SIG-M5 treated with dmso at 0.1 percent for 504 hours (cell line): Measurements from ENCODE around the gene TESK1.
A peak's percentile ranks its signal among the peaks of the same experiment; 100 is the strongest.
"Not testable (repeated sequence)": the region's sequence is repeated elsewhere in the genome, so short reads cannot be mapped to it uniquely, and the experiment has no call there.

ENCODE experiments used
- DNase-seq: peaks from one replicate; lab custom pipeline; 2025; ENCODE audit not compliant: unreplicated experiment; lab: John Stamatoyannopoulos, UW

The TESK1 gene

DNA sequence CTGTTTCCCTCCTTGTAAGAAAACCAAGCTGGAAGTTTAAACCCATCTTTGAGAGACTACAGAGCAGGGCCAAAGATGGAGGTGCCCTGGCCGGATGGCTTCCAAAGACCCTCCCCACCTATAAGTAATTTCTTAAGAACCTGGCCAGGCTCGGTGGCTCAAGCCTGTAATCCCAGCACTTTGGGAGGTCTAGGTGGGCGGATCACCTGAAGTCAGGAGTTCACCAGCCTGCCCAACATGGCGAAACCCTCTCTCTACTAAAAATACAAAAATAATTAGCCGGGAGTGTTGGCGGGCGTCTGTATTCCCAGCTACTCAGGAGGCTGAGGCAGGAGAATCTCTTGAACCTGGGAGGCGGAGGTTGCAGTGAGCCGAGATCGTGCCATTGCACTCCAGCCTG lies 40.7 kb downstream of the TESK1 start:
- not testable (repeated sequence) for DNase-seq

DNA sequence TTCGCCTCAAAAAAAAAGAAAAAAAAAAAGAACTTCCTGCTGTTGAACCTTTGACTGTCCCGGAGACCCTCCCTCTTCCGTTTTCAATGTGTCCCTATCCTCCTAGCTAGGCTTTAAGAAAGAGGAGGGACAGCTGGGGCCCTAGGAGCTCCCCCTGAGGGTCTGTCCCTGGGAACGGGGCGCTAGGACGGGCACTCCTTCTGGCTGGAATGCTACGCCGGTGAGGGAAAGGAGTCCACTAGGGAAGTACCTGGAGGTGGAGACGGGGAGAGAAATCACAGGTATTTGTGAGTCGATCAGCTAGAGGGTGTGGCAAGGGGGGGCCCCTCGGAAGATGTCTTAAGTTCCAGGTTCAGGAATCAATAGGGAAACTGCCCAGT lies 41.1 kb downstream of the TESK1 start:
- peak; percentile 37 for DNase-seq

DNA sequence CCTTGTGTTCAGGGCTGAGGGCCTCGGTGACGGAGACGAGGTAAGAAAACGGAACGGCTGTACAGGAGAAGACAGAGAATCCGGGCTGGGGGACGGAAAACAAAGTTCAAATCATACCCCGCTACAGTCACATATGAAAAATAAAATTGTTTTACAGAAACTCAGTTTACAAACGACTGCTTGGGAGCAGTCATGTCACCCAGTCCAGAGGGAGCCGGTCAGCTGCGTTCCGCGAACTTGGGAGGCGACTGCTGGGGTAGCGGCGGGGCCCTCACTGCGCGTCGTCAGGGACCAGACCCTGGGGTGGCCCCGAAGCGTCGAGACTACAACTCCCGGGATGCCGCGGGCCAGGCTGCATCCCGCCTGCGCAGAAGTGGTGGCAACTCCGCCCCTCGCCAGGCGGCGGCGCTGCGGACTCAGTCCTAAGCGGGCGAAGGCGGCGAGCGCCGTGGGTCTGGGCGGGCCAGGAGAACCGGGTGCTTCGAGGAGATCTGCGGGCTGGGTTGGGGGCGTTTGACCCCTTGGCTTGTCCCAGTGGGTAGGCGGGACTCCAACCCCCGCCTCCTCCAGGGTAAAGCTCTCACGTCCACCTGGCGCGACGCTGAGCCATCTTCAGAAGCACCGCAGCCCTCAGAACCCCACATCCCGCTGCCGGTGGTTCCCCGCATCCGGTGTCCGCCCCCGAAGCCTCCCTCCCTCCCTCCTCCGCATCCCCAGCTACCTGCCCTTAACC lies 41.6 kb downstream of the TESK1 start:
- DNase-seq = peak; percentile 88

DNA sequence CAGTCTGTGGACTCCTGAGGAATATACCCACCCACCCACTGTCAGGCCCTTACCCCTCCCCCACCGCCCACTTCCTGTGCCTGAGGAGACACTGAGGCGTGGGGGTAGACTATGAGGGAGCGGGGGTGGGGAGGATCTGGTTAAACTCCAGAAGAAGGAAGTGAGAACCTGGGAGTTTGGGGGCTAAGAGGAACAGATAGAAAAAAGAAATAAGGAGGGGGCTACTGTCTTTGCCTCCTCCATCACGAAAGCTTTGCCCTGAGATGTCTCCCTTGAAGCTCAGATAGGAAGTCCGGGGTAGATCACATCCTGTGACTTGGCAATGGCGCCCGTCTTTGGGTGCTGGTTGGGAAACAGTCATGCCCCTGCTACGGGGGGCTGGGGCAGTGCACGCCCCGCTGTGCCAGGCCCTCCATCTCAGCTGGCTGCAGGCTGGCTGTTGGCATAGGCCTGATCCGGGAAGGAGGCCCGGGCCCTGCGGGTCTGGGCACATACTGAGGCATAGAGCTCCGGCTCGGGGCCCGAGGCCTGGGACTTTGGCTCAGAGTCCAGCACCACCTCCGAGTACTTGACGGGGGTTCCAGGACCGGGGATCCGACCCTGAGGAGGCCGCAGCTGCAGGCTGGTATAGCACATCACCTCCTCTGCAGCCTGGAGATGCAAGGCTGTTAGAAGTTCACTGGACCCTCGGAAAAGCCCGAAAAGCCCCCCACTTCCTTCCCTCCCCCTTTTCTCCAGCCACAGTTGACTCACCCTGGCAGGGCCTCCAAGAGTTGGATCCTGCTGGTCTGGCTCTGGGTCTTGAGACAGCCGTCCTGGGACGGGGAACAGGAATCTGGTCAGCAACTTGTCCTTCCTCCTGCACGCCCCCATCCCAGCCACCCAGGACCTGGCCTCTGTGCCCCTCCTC lies 44.6 kb downstream of the TESK1 start:
- DNase-seq = peak; percentile 78

- DNase-seq = no peak
Measured at GRCh38 chr9:35650341-35651158, 45.5 kb downstream of the TESK1 start, which contains the start of gene SIT1. TSS of gene SIT1 (minus strand) at chr9:35650931. CDS start at chr9:35650853, 78 bp downstream.

DNA sequence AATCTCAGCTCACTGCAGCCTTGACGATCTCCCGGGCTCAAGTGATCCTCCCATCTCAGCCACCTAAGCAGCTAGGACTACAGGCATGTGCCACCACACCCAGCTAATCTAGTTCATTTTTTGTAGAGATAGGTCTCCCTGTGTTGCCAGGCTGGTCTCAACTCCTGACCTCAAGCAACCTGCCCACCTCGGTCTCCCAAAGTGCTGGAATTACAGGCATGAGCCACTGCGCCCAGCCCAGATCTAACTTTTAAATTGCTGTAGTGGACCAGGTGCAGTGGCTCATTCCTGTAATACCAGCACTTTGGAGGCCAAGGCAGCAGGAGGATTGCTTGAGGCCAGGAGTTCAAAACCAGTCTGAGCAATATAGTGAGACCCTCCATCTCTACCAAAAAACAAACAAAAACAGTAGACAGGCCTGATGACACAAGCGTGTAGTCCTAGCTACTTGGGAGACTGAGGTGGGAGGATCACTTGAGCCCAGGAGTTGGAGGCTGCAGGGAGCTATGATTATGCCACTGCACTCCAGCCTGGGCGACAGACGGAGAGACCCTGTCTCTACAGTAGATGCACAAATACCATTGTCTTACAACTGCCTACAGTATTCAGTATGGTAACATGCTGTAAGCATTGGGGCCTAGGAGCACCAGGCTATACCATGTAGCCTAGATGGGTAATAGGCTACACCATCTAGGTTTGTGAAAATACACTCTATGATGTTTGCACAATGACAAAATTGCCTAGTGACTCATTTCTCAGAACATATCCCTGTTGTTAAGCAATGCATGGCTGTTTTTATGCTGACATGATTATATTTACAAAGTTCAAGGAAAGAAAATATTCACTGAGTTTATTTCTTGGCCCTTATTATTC lies 47.1 kb downstream of the TESK1 start:
- peak; percentile 59 for DNase-seq

DNA sequence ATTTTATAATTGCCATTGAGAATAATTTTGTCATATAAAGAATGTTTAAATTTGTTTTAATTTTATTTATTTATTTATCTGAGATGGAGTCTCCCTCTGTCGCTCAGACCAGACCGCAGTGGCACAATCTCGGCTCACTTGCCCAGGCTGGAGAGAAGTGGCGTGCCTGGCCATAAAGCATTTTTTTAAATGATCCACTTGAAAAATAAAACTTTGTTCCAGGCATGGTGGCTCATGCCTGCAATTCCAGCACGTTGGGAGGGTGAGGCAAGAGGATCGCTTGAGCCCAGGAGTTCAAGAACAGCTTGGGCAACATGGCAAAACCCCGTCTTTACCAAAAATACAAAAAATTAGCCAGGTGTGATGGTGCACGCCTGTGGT lies 47.8 kb downstream of the TESK1 start:
- no peak for DNase-seq

DNA sequence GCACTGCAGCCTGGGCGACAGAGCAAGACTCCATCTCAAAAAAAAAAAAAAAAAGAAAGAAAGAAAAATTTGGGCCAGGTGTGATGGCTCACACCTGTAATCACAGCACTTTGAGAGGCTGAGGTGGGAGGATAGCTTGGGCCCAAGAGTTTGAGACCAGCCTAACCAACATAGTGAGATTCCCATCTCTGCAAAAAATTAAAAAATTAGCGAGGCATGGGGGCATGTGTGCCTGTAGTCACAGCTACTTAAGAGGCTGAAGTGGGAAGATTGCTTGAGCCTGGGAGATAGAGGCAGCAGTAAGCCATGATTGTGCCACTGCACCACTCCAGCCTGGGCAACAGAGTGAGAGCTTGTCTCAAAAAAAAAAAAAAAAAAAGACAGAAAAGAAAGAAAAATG lies 48.5 kb downstream of the TESK1 start:
- DNase-seq = no peak

GRCh38 chr9:35656348-35656747 lies 51.3 kb downstream of the TESK1 start:
- no peak for DNase-seq

- no peak for DNase-seq
Measured at GRCh38 chr9:35656831-35657545, 51.9 kb downstream of the TESK1 start.

- DNase-seq = peak; percentile 98
Measured at GRCh38 chr9:35657546-35658136, 52.6 kb downstream of the TESK1 start, which contains the start of gene RMRP. TSS of gene RMRP (minus strand) at chr9:35658019.

DNA sequence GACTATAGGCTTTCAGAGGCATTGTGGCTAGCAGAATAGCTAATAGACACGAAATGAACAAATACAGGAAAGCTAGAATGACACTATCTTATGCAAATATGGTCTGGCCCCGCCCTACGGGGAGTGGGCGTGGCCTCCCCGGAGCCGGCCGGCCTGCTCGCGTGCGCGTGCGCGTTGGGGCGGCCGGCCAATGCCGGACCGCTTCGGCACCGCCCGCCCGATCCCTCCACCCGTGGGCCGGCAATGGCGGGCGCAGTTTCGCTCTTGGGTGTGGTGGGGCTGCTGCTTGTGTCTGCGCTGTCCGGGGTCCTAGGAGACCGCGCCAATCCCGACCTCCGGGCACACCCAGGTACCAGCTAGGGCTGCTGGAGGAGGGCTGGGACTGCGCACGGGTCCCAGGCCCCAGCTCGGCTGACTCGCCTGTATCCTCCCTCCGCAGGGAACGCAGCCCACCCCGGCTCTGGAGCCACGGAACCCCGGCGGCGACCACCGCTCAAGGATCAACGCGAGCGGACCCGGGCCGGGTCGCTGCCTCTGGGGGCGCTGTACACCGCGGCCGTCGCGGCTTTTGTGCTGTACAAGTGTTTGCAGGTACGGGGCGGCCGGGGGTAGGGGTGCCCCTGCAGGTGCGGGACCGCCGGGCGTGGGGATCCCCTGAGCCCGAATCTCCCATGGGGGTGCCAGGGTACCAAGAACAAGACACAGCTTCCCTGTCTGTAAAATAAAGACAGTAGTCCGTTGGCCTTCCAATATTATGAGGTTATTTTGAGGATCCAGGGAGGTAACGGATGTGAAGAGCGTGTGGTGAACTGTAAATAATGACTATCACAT lies 53.3 kb downstream of the TESK1 start, which contains the start of gene CCDC107:
Gene CCDC107, plus strand, starts transcription at position 156 of the 831 bp plus-strand sequence. Its CDS starts 88 bp downstream, at position 244.
- peak; percentile 67 for DNase-seq

DNA sequence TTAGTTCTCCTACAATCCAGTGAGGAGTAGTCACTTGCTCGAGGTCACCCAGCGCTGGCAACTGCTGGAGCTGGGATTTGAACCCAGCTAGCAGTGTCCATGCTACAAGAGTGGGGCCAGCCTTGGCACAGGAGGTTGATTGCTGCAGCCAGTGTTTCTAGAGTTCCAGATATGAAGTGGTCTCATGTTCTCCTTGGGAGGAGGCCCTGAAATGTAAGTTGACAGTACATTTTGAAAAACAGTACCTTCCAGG lies 53.8 kb downstream of the TESK1 start:
- DNase-seq = peak; percentile 33

DNA sequence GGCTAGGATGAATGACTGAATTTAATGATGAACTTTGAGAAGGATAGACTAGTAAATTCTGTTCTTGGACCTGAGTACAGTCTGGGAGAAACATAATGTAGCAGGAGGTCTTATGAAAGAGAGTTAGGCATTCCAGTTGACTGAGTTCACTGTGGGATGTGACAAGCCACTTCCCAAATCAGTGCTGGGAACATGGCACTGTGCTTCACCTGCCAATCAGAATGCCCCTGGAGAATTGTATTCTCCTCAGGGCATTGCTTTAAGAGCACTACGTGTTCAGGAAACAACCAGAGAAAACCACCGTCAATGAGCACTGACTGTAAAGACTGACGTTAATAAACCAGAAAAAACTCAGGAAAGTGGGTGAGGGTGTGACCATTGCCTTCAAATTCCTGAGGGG lies 54.3 kb downstream of the TESK1 start:
- DNase-seq = no peak
